GM12874 (cell line): ENCODE results near the gene TMEM181.

Source experiments
- TF ChIP-seq, protein P1 (sequence below): IDR thresholded peaks from 2 replicates; pipeline ENCODE4 v1.5.1; 2011; ENCODE audit warnings: low read depth, mild to moderate bottlenecking, control low read depth, low read length, moderate library complexity; ENCODE audit not compliant: insufficient read depth

The TMEM181 gene

GRCh38 chr6:158539881-158540280 is 20.0 kb upstream of the TMEM181 start:
- TF ChIP-seq, protein P1, sequence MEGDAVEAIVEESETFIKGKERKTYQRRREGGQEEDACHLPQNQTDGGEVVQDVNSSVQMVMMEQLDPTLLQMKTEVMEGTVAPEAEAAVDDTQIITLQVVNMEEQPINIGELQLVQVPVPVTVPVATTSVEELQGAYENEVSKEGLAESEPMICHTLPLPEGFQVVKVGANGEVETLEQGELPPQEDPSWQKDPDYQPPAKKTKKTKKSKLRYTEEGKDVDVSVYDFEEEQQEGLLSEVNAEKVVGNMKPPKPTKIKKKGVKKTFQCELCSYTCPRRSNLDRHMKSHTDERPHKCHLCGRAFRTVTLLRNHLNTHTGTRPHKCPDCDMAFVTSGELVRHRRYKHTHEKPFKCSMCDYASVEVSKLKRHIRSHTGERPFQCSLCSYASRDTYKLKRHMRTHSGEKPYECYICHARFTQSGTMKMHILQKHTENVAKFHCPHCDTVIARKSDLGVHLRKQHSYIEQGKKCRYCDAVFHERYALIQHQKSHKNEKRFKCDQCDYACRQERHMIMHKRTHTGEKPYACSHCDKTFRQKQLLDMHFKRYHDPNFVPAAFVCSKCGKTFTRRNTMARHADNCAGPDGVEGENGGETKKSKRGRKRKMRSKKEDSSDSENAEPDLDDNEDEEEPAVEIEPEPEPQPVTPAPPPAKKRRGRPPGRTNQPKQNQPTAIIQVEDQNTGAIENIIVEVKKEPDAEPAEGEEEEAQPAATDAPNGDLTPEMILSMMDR, result no peak

- TF ChIP-seq, protein P1, result no peak
Measured at GRCh38 chr6:158543606-158544185, 16.2 kb upstream of the TMEM181 start.

DNA sequence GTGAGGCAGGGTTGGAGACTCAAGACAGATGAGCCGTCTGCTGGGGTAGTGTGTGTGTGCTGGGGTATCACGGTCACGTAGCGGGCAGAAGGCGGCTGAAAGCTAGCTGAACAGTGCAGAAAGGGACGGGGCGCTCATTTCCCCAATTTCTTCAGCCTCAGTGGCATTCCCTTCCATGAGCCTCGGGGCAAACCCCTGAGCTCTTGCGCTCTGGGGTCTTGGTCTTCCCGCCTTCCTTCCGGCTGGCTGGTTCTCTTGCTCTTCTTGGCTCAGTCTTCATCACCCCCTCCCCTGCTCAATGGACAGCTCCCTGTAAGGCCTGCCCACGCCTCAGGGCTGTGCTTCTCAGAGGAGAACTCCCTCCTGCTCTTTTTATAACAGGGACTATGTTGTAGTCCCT is 15.5 kb upstream of the TMEM181 start:
- TF ChIP-seq, protein P1, result no peak

GRCh38 chr6:158545043-158545966 is 14.6 kb upstream of the TMEM181 start:
- TF ChIP-seq, protein P1, result no peak

- TF ChIP-seq, protein P1, result no peak
Measured at GRCh38 chr6:158548418-158549161, 11.3 kb upstream of the TMEM181 start.

DNA sequence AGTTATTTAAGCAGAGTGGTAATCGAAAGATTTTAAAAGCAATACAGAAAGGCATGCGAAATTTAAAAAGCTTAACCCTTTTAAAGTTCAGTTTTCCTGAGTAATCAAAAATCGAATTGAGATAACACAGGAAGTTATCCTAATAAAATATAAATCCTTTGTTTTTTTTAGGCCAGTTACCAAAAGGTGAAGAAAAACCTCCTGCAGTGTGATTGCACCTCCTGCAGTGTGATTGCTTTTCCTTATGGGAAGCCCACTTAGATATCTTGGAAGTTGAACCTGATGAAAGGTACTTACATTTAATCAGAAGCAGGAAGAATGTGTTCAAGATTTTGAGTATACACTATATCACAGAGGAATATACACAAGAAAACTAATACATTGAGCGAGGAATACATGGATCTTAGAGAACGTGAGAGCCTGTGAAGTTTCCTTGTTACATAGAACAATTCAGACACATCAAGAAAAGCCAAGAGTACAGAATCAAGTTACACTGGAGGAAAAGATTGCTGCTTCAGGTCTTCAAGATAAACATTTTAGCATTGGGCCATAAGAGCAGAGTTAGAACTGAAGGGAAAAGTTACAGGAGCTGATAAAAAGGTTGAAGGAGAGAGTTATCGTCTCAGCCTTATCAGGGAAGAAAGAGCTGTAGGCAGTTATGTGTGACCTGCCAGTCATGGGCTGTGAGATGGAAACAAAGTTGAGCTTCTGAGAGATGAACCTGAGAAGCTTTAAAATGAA is 7.7 kb upstream of the TMEM181 start:
- TF ChIP-seq, protein P1, result no peak

DNA sequence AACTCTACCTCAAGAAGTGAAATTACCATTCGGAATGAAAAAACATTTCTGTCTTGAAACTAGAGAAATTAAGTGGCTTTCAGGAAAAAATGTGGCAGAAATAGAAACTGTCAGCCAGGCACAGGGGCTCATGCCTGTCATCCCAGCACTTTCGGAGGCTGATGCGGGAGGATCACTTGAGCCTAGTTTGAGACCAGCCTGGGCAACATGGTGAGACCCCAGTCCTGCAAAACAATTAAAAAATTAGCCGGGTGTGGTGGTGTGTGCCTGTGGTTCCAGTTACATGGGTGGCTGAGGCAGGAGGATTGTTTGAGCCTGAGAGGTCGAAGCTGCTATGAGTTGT is 7.1 kb upstream of the TMEM181 start:
- TF ChIP-seq, protein P1, result no peak
